ENCODE measurements around the gene VAV1.

DNA sequence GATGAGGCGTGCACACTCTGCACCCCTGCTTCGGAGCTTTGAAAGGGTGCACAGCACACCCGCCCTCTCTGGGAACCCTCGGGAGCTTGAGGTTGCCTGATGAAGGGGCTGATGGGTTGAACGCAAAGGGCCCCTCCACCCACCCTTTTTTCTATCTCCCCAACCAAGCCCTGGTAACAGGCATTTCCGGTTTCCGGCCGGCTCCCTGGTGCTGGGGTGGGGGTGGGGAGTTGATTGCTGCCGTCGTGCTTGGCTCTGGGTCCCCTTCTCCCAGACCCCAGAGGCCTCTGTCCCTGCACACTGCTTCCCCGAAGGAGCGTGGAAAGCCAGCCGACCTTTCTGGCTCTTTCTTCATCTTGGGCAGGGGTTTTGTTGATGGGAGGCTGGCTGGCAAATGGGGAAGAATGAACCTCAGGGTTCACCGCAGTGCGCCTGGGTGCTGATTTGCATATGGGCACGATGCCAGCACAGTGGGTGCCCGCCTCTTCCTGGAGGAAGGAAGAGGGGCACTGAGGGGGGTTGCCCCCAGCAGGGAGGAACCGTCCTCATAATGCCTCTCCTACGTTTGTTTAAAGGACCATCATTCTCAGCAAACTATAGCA is 29.1 kb downstream of the VAV1 start:
- TF ChIP-seq, protein P1, sequence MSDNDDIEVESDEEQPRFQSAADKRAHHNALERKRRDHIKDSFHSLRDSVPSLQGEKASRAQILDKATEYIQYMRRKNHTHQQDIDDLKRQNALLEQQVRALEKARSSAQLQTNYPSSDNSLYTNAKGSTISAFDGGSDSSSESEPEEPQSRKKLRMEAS (IDR thresholded peaks at IDR 0.05; ENCODE audit: low read depth, low read length), result peak; percentile 27; the same call in 1 of the 2 replicates
- TF ChIP-seq CTCF (IDR thresholded peaks at IDR 0.05; ENCODE audit: low read depth, low read length) (no peak), POLR2A (IDR thresholded peaks at IDR 0.05; ENCODE audit: extremely low read depth, insufficient read length) (peak; percentile 20), MYC (IDR thresholded peaks at IDR 0.05; ENCODE audit: low read depth, low read length) (peak; percentile 43; the same call in 1 of the 2 replicates)
